Measurements from ENCODE around the gene PRM3.

GRCh38 chr16:11256661-11257130, 16.7 kb downstream of the PRM3 start:
- no peak for TF ChIP-seq POLR2A (IDR thresholded peaks at IDR 0.05)
- TF ChIP-seq, protein P1, sequence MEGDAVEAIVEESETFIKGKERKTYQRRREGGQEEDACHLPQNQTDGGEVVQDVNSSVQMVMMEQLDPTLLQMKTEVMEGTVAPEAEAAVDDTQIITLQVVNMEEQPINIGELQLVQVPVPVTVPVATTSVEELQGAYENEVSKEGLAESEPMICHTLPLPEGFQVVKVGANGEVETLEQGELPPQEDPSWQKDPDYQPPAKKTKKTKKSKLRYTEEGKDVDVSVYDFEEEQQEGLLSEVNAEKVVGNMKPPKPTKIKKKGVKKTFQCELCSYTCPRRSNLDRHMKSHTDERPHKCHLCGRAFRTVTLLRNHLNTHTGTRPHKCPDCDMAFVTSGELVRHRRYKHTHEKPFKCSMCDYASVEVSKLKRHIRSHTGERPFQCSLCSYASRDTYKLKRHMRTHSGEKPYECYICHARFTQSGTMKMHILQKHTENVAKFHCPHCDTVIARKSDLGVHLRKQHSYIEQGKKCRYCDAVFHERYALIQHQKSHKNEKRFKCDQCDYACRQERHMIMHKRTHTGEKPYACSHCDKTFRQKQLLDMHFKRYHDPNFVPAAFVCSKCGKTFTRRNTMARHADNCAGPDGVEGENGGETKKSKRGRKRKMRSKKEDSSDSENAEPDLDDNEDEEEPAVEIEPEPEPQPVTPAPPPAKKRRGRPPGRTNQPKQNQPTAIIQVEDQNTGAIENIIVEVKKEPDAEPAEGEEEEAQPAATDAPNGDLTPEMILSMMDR (IDR thresholded peaks at IDR 0.05 in 4 of 5, conservative IDR thresholded peaks at IDR 0.05 in 1 of 5): no peak
